Ovary (tissue), 9 donors: Measurements from ENCODE around the gene GFAP. TPM values are rescaled to one million over a fixed set of nuclear protein-coding genes. Genes with fewer than 3 reads are reported as not detected.
"Not testable (repeated sequence)": the region's sequence is repeated elsewhere in the genome, so short reads cannot be mapped to it uniquely, and the experiment has no call there.

Source experiments
- DNase-seq, 5 donors: peaks; one replicate each; pipeline ENCODE4 v3.0.0-alpha.2; 2019 to 2020
- H3K27ac ChIP-seq, 2 donors: fragments of 200-600 bp; one replicate each; pipeline versions ENCODE4 v1.5.1 to v1.8.0; 2019 to 2022
- H3K27me3 ChIP-seq: fragments of 200-600 bp; one replicate; pipeline ENCODE4 v1.8.0; 2022
- H3K36me3 ChIP-seq: fragments of 200-600 bp; sonication (generic); one replicate; pipeline ENCODE4 v1.5.1; 2019
- H3K4me1 ChIP-seq: one replicate; pipeline ENCODE4 v1.8.1; 2013; ENCODE audit warnings: mild to moderate bottlenecking, moderate library complexity; ENCODE audit not compliant: insufficient read depth
- H3K4me3 ChIP-seq: fragments of 200-600 bp; sonication (generic); one replicate; pipeline ENCODE4 v1.5.1; 2017
- H3K9me3 ChIP-seq, 2 donors: fragments of 200-600 bp in 1 of 2; sonication (generic) in 1 of 2; one replicate each; pipeline versions ENCODE4 v1.5.1 to v1.8.1; 2013 to 2019; ENCODE audit warnings: mild to moderate bottlenecking in 1 of 2, moderate library complexity in 1 of 2
- CTCF ChIP-seq, 3 donors: fragments of 450-650 bp in 2 of 3; fragments of 200-600 bp in 1 of 3; IDR thresholded peaks; one replicate each; pipeline versions ENCODE4 v1.5.1 to v1.8.0; 2016 to 2022; ENCODE audit warnings: antibody characterized with exemption in 3 of 3, mild to moderate bottlenecking in 1 of 3
- EP300 ChIP-seq: sonication (generic); formaldehyde crosslinking; IDR thresholded peaks from one replicate; pipeline ENCODE4 v1.6.1; 2017; ENCODE audit warnings: antibody characterized with exemption
- POLR2A ChIP-seq: fragments of 450-650 bp; IDR thresholded peaks from one replicate; pipeline ENCODE4 v1.6.1; 2017; ENCODE audit warnings: antibody characterized with exemption, mild to moderate bottlenecking, moderate library complexity
- WGBS, 3 donors: extraction: QIAGEN DNeasy Blood & Tissue Kit in 1 of 3; methylation state at CpG; one replicate each; pipeline versions ENCODE4 v1.1.5 to v1.1.7; 2013 to 2017; 5-methylcytosine and 5-hydroxymethylcytosine counted together
- intact Hi-C, 4 donors: fragments of 100-400 bp; cut with DNase I; formaldehyde crosslinking; loops; one replicate each; pipeline versions ENCODE4 v1.11.0 to v1.15.1; 2022 to 2023
- polyA plus RNA-seq, 2 donors: library from polyadenylated mRNA; stranded (reverse); fragments of 200-250 nt in 1 of 2; fragments of 350-450 nt in 1 of 2; fragmentation: Illumina TruSeq in 1 of 2; extraction: RNeasy Lipid Tissue Mini Kit (QIAGEN cat#74804) in 1 of 2; gene quantifications; one replicate each; pipeline ENCODE4 v1.2.3, GENCODE V29; 2013 to 2014
- total RNA-seq, 7 donors: library from RNA; depleted of rRNA in 2 of 7; stranded (reverse); fragments of >200 nt in 2 of 7; fragmentation: NEBNext Ultra II Directional in 3 of 7; extraction: Animal tissue kit (Norgen Biotek cat#: 25700) in 3 of 7; gene quantifications; one replicate each; pipeline versions ENCODE4 v1.1.0 to v1.2.4, GENCODE V29; 2016 to 2023
- donor health status: DM: no; HTN: no; CAD: no; lungs with moderate emphysema.
- donor health status: DM: no; HTN: no; CAD: no.
- donor health status: Bipolar disorder and iron deficiency.
- donor health status: DM: yes; HTN: yes; CAD: no.
- donor health status: DM: no; HTN: no; CAD: no.
- donor health status: DM: yes; HTN: yes; CAD: no.

The GFAP gene
- total and polyA plus RNA-seq, 9 donors, result 0.08 to 1.8 (median 0.49) TPM; not detected in 1

- H3K36me3 ChIP-seq, result no peaks in the 10 kb centered on the region
- WGBS, 3 donors, result 1 to 3% (median 1%) methylated on average over 57 to 62 of the region's 62 CpGs
- no peak within 1 kb of the TSS for H3K27ac ChIP-seq
- TF ChIP-seq CTCF (IDR thresholded peaks at IDR 0.05), result peak in 2 of 3 donors; percentile 5 to 21
- TF ChIP-seq POLR2A, result peak; percentile 47
- no peak for TF ChIP-seq EP300
- intact Hi-C loops, result no loop called here
- H3K9me3 ChIP-seq, result no peaks in the 10 kb centered on the region
- DNase-seq, result peak; percentile 77 to 87 (median 83)
- no peaks in the 10 kb centered on the region for H3K4me1 ChIP-seq
- H3K27me3 ChIP-seq, result no peaks in the 10 kb centered on the region
- peak within 1 kb of the TSS; percentile 44 for H3K4me3 ChIP-seq
Measured at GRCh38 chr17:44947461-44948314, 32.4 kb upstream of the GFAP start, which contains the start of gene KIF18B. Gene KIF18B, minus strand, starts transcription at chr17:44947773. Its CDS starts 11,429 bp downstream, at chr17:44936344.

GRCh38 chr17:44945652-44946051, 30.4 kb upstream of the GFAP start:
- H3K4me1 ChIP-seq, intact Hi-C loops, H3K36me3 ChIP-seq, H3K27me3 ChIP-seq, DNase-seq, H3K27ac ChIP-seq, H3K9me3 ChIP-seq, H3K4me3 ChIP-seq: not testable (repeated sequence)
- WGBS, 3 donors, result 87 to 89% (median 87%) methylated on average over 10 of the region's 10 CpGs

- Histone ChIP-seq H3K27ac (no peak overlapping the region), H3K27me3 (no peaks in the 10 kb centered on the region), H3K36me3 (no peaks in the 10 kb centered on the region), H3K4me3 (no peak overlapping the region), H3K9me3 (no peaks in the 10 kb centered on the region), H3K4me1 (no peaks in the 10 kb centered on the region)
- TF ChIP-seq CTCF (IDR thresholded peaks at IDR 0.05) (no peak), EP300 (no peak), POLR2A (no peak)
- intact Hi-C loops, result no loop called here
- DNase-seq, result no peak
- 77 to 83% (median 82%) methylated on average over 4 of the region's 4 CpGs for WGBS, 3 donors
Measured at GRCh38 chr17:44942456-44942855, 27.2 kb upstream of the GFAP start.

- Histone ChIP-seq H3K27me3 (no peaks in the 10 kb centered on the region), H3K27ac (no peak overlapping the region), H3K9me3 (no peaks in the 10 kb centered on the region), H3K4me3 (no peak overlapping the region), H3K36me3 (no peaks in the 10 kb centered on the region), H3K4me1 (no peaks in the 10 kb centered on the region)
- no peak for TF ChIP-seq POLR2A
- TF ChIP-seq CTCF (IDR thresholded peaks at IDR 0.05), result no peak
- no peak for TF ChIP-seq EP300
- no peak for DNase-seq
- WGBS, 3 donors, result 80 to 86% (median 81%) methylated on average over 9 of the region's 9 CpGs
- intact Hi-C loops, result no loop called here
Measured at GRCh38 chr17:44941712-44942331, 26.5 kb upstream of the GFAP start.

- WGBS, 3 donors, result 38 to 46% (median 40%) methylated on average over 1 of the region's 1 CpG
- Histone ChIP-seq H3K4me1 (no peaks in the 10 kb centered on the region), H3K4me3 (no peak overlapping the region), H3K27ac (no peak overlapping the region), H3K27me3 (no peaks in the 10 kb centered on the region), H3K9me3 (no peaks in the 10 kb centered on the region), H3K36me3 (no peaks in the 10 kb centered on the region)
- no peak for DNase-seq
- no peak for TF ChIP-seq EP300
- no peak for TF ChIP-seq CTCF (IDR thresholded peaks at IDR 0.05)
- TF ChIP-seq POLR2A, result no peak
- intact Hi-C loops, result no loop called here
Measured at GRCh38 chr17:44940768-44941167, 25.5 kb upstream of the GFAP start.
